Naive thymus-derived CD4-positive, alpha-beta T cell (primary cell): ENCODE results near the gene MFAP1. TPM values are rescaled to one million over a fixed set of nuclear protein-coding genes. Genes with fewer than 3 reads are reported as not detected.
"Not testable (repeated sequence)": the region's sequence is repeated elsewhere in the genome, so short reads cannot be mapped to it uniquely, and the experiment has no call there.

ENCODE experiments used
- ATAC-seq: fragments of 150-1000 bp; cut with Tn5 transposase; 2 replicates; pipeline ENCODE4 v1.10.0; 2021; ENCODE audit warnings: mild to moderate bottlenecking, moderate library complexity
- CTCF ChIA-PET: fragments of 350-600 bp; sonication (Branson Sonifier 250); formaldehyde crosslinking; loops from one replicate; lab custom pipeline; 2021; ENCODE audit warnings: antibody characterized with exemption; lab: Charles Lee
- POLR2A ChIA-PET: fragments of 350-600 bp; sonication (Branson Sonifier 250); formaldehyde crosslinking; loops from one replicate; lab custom pipeline; 2021; ENCODE audit warnings: antibody characterized with exemption, inconsistent platforms; lab: Charles Lee
- DNase-seq, 9 donors: peaks; one replicate each; pipeline versions ENCODE4 v3.0.0 to v3.0.0-alpha.2; 2020 to 2022; ENCODE audit warnings: mixed read lengths in 1 of 9
- H3K27ac ChIP-seq: one replicate; pipeline ENCODE4 v1.7.0; 2013; ENCODE audit warnings: mild to moderate bottlenecking, low read depth, low read length, moderate library complexity
- H3K27me3 ChIP-seq, 2 donors: one replicate each; pipeline ENCODE4 v1.7.0; 2013; ENCODE audit warnings: low read length in 2 of 2, mild to moderate bottlenecking in 2 of 2, moderate library complexity in 2 of 2; ENCODE audit not compliant: control insufficient read depth in 2 of 2, insufficient read depth in 2 of 2
- H3K36me3 ChIP-seq, 3 experiments: 1 replicate in 2 of 3; 2 replicates in 1 of 3; pipeline ENCODE4 v1.7.0; 2013; ENCODE audit warnings: low read length in 3 of 3, mild to moderate bottlenecking in 3 of 3, moderate library complexity in 1 of 3; ENCODE audit not compliant: insufficient read depth in 3 of 3, control insufficient read depth in 2 of 3
- H3K4me1 ChIP-seq, 2 donors: one replicate each; pipeline ENCODE4 v1.7.0; 2013; ENCODE audit warnings: low read length in 2 of 2, mild to moderate bottlenecking in 2 of 2, moderate library complexity in 1 of 2; ENCODE audit not compliant: control insufficient read depth in 2 of 2, insufficient read depth in 2 of 2
- H3K4me3 ChIP-seq: 2 replicates; pipeline ENCODE4 v1.7.0; 2013; ENCODE audit warnings: mild to moderate bottlenecking, low read length
- H3K9me3 ChIP-seq, 3 experiments: 1 replicate in 2 of 3; 2 replicates in 1 of 3; pipeline ENCODE4 v1.7.0; 2013; ENCODE audit warnings: low read length in 3 of 3; ENCODE audit not compliant: control insufficient read depth in 2 of 3
- H3K27ac Mint-ChIP-seq, 9 donors: one replicate each; pipeline ENCODE4 v1.8.0; 2020 to 2022; ENCODE audit warnings: mixed read lengths in 9 of 9, mild to moderate bottlenecking in 8 of 9, moderate library complexity in 5 of 9, inconsistent platforms in 2 of 9
- H3K27me3 Mint-ChIP-seq, 5 donors: one replicate each; pipeline ENCODE4 v1.8.0; 2021 to 2022; ENCODE audit warnings: mixed read lengths in 5 of 5, mild to moderate bottlenecking in 1 of 5
- H3K36me3 Mint-ChIP-seq, 5 donors: one replicate each; pipeline ENCODE4 v1.8.0; 2020 to 2022; ENCODE audit warnings: mixed read lengths in 5 of 5, mild to moderate bottlenecking in 3 of 5, inconsistent platforms in 1 of 5
- H3K4me1 Mint-ChIP-seq, 7 donors: one replicate each; pipeline ENCODE4 v1.8.0; 2020 to 2022; ENCODE audit warnings: mixed read lengths in 7 of 7, mild to moderate bottlenecking in 3 of 7, inconsistent platforms in 1 of 7
- H3K4me3 Mint-ChIP-seq, 10 donors: one replicate each; pipeline ENCODE4 v1.8.0; 2020 to 2022; ENCODE audit warnings: mild to moderate bottlenecking in 10 of 10, mixed read lengths in 10 of 10, moderate library complexity in 6 of 10, inconsistent platforms in 2 of 10
- H3K9me3 Mint-ChIP-seq, 11 donors: one replicate each; pipeline ENCODE4 v1.8.0; 2020 to 2022; ENCODE audit warnings: mixed read lengths in 11 of 11, mild to moderate bottlenecking in 4 of 11, inconsistent platforms in 1 of 11, moderate library complexity in 1 of 11
- intact Hi-C, 2 donors: fragments of 100-400 bp; cut with micrococcal nuclease; formaldehyde crosslinking; loops; one replicate each; pipeline ENCODE4 v1.15.1; 2023
- polyA plus RNA-seq, 2 donors: library from polyadenylated mRNA; unstranded; fragments of 300-500 nt; fragmentation: Illumina TruSeq; gene quantifications; one replicate each; pipeline ENCODE4 v1.2.3, GENCODE V29; 2021
- total RNA-seq, 6 experiments: library from RNA in 5 of 6; stranded (reverse) in 5 of 6; gene quantifications; 1 replicate in 5 of 6; 2 replicates in 1 of 6; pipeline ENCODE4 v1.2.3 and lab custom pipeline; 2021 to 2026

Gene MFAP1
- total and polyA plus RNA-seq, 7 experiments from 2014 or later: 8.1 to 37.3 (median 21.8) TPM

DNA sequence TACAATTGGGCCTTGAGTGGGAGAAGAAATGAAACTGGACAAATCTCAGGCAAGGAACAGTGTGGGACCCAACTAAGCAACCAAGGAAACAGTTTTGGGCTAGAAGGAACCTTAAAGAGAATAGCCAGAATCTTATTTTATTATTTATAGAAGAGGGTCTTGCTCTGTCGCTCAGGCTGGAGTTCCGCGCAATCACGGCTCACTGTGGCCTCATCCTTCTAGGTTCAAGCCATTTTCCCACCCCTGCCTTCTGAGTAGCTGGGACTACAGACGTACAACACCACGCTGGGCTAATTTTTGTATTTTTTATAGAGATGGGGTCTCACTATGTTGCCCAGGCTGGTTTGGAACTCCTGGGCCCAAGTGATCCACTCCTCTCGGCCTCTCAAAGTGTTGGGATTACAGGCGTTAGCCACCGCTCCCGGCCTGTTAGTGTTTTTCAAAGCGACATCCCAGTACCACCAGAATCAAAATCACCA lies 1.6 kb upstream of the MFAP1 start:
- Mint-ChIP-seq H3K4me3 (peak overlapping the region; percentile 85 to 98 (median 91)), H3K4me1 (peaks cover 36 to 75% (median 58%) of the 10 kb centered on the region in 7 donors), H3K27ac (peak overlapping the region; percentile 48 to 94 (median 88)), H3K9me3 (no peaks in the 10 kb centered on the region), H3K36me3 (peaks cover 0 to 21% (median 0%) of the 10 kb centered on the region in 5 donors), H3K27me3 (no peaks in the 10 kb centered on the region)
- Histone ChIP-seq H3K4me1 (peaks cover 32 to 34% of the 10 kb centered on the region in 2 donors), H3K4me3 (peak overlapping the region; percentile 54), H3K36me3 (peaks cover 0 to 4% (median 0%) of the 10 kb centered on the region in 3 experiments), H3K27me3 (no peaks in the 10 kb centered on the region), H3K9me3 (no peaks in the 10 kb centered on the region), H3K27ac (peak overlapping the region; percentile 73)
- no peak for ATAC-seq
- CTCF ChIA-PET: no interaction called here
- intact Hi-C loops: loop anchor here (2.0 to 10.0 kb wide), 3 partner anchors 711 to 1551 kb away; partner anchors contain the start of genes EIF3J (in 1 of the 2), GANC (in 1 of the 2) and TMEM87A (in 1 of the 2)
- DNase-seq: no peak
- POLR2A ChIA-PET: interaction anchor here (2.2 to 4.5 kb wide), 2 partner anchors 25 to 33 kb away, joined by 17 to 42 read pairs; partner anchors contain the start of genes HYPK, SERF2 and SERINC4

DNA sequence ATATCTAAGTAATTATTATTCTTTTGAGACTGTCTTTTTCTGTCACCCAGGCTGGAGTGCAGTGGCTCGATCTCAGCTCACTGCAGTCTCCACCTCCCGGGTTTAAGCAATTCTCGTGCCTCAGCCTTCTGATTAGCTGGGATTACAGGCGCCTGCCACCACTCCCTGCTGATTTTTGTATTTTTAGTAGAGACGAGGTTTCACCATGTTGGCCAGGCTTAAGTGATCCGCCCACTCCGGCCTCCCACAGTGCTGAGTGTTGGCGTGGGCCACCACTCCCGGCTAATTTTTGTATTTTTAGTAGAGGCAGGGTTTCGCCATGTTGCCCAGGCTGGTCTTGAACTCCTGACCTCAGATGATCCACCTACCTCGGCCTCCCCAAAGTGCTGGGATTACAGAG lies 815 bp upstream of the MFAP1 start:
- H3K36me3 ChIP-seq, ATAC-seq, DNase-seq, H3K9me3 Mint-ChIP-seq, CTCF ChIA-PET, H3K27me3 ChIP-seq, H3K4me3 ChIP-seq, H3K9me3 ChIP-seq, H3K27ac ChIP-seq, H3K27me3 Mint-ChIP-seq: not testable (repeated sequence)
- peaks cover 37 to 80% (median 54%) of the 10 kb centered on the region in 7 donors for H3K4me1 Mint-ChIP-seq
- peaks cover 32 to 34% of the 10 kb centered on the region in 2 donors for H3K4me1 ChIP-seq
- H3K4me3 Mint-ChIP-seq: peak overlapping the region in 8 of 10 donors; percentile 9 to 99 (median 91)
- intact Hi-C loops: loop anchor here (2.0 to 10.0 kb wide), 6 partner anchors 463 to 1577 kb away; partner anchors contain the start of genes CTDSPL2 (in 1 of the 2), GANC (in 1 of the 2), GOLM2 (in 1 of the 2) and LCMT2 (in 1 of the 2)
- POLR2A ChIA-PET: interaction anchor here (0.6 to 4.5 kb wide), 9 partner anchors 15 to 631 kb away, joined by 3 to 42 read pairs (median 4); partner anchors contain the start of genes ELL3, HYPK, SERF2 and SERINC4
- H3K27ac Mint-ChIP-seq: peak overlapping the region in 7 of 9 donors; percentile 12 to 97 (median 86)
- peaks cover 0 to 21% (median 0%) of the 10 kb centered on the region in 5 donors for H3K36me3 Mint-ChIP-seq

DNA sequence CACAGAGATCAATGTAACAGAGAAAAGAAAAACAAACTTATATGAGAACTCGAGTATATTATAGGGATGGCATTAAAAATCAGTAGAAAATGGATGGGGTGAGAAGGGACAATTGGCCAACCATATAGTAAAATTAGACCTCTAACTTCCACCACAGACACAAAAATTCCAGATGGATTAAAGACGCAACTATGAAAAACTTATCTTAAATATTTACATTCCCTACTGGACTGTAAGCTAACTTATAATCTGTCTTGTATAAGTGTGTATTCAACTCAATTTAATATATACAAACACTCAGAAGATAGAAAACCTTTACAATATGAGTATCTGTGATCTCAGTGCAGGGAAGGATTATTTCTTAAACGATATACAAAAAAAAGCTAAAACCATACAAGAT lies 3.0 kb downstream of the MFAP1 start:
- Histone ChIP-seq H3K27ac (no peak overlapping the region), H3K4me1 (peaks cover 25 to 28% of the 10 kb centered on the region in 2 donors), H3K27me3 (no peaks in the 10 kb centered on the region), H3K4me3 (no peak overlapping the region), H3K36me3 (peaks cover 6 to 21% (median 12%) of the 10 kb centered on the region in 3 experiments), H3K9me3 (no peaks in the 10 kb centered on the region)
- Mint-ChIP-seq H3K27ac (peak overlapping the region; percentile 1 to 84 (median 58)), H3K4me1 (peaks cover 22 to 77% (median 48%) of the 10 kb centered on the region in 7 donors), H3K36me3 (peaks cover 0 to 17% (median 6%) of the 10 kb centered on the region in 5 donors), H3K9me3 (no peaks in the 10 kb centered on the region), H3K4me3 (peak overlapping the region; percentile 41 to 97 (median 64)), H3K27me3 (no peaks in the 10 kb centered on the region)
- ChIA-PET CTCF (no interaction called here), POLR2A (interaction anchor here (0.8 to 0.9 kb wide), 2 partner anchors 21 to 28 kb away, joined by 3 to 4 read pairs; partner anchors contain the start of genes HYPK and SERINC4)
- DNase-seq (no peak), ATAC-seq (no peak)
- intact Hi-C loops: loop anchor here (5.0 to 10.0 kb wide), 3 partner anchors 903 to 1549 kb away; partner anchors contain the start of genes GANC (in 2 of the 2) and TMEM87A (in 2 of the 2)

DNA sequence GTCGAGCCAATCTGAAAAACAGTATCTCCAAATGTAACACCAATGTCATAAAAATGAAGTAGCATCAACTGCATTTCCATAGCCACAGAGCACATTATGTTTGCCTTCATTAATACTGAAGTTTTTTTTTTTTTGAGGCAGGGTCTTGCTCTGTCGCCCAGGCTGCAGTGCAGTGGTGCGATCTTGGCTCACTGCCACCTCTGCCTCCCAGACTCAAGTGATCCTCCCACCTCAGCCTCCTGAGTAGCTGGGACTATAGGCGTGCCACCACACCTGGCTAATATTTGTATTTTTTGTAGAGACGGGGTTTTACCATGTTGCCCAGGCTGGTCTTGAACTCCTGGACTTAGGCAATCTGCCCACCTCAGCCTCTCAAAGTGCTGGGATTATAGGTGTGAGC lies 9.4 kb downstream of the MFAP1 start:
- DNase-seq, H3K27me3 ChIP-seq, H3K4me3 ChIP-seq, H3K4me3 Mint-ChIP-seq, H3K27me3 Mint-ChIP-seq, H3K27ac ChIP-seq, H3K4me1 ChIP-seq, H3K9me3 Mint-ChIP-seq, H3K9me3 ChIP-seq, intact Hi-C loops, ATAC-seq, POLR2A ChIA-PET: not testable (repeated sequence)
- Mint-ChIP-seq H3K4me1 (peaks cover 4 to 27% (median 15%) of the 10 kb centered on the region in 7 donors), H3K36me3 (peaks cover 21 to 33% (median 24%) of the 10 kb centered on the region in 5 donors), H3K27ac (peak overlapping the region in 5 of 9 donors; percentile 44 to 83 (median 67))
- CTCF ChIA-PET: interaction anchor here (0.6 kb wide), 1 partner anchor 159 kb away, joined by 3 read pairs; no protein-coding TSS in a partner anchor
- H3K36me3 ChIP-seq: peaks cover 36 to 71% (median 39%) of the 10 kb centered on the region in 3 experiments

DNA sequence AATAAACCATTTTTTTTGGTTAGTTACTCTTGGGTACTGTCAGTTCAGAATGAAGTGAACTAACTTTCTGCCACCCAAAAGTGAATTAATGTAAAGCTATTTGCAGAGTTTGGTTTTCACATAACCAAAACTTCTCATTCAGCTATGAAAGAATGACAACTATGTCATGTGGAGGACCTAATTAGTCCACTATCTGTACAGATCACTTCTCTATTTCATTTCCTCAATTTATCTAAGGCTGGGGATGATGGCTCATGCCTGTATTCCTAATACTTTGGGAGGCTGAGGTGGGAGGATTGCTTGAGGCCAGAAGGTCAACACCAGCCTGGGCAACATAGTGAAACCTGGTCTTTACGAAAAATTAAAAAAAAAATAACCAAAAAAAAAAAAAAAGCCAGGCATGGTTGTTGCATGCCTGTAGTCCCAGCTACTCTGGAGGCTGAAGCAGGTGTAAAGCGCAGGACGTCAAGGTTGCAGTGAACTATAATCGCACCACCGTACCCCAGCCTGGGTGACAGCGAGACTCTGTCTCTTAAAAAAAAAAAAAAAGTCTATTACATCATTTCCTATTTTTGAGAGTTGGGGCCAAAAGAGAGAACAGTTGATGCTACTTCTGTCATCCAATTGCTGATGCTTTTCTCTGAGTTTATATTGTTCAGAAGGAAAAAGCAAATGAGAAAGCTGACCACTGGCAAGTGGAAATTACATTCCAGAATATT lies 15.4 kb downstream of the MFAP1 start:
- H3K27ac Mint-ChIP-seq: peak overlapping the region in 3 of 9 donors; percentile 26 to 73 (median 64)
- H3K4me3 ChIP-seq: no peak overlapping the region
- H3K4me1 ChIP-seq: no peaks in the 10 kb centered on the region
- ChIA-PET POLR2A (interaction anchor here (0.6 to 1.3 kb wide), 5 partner anchors 9 to 1352 kb away, joined by 3 to 8 read pairs (median 3); partner anchors contain the start of genes HYPK, MFAP1 and SERINC4), CTCF (interaction anchor here (0.7 kb wide), 1 partner anchor 11 kb away, joined by 4 read pairs; no protein-coding TSS in a partner anchor)
- H3K36me3 Mint-ChIP-seq: peaks cover 21 to 44% (median 34%) of the 10 kb centered on the region in 5 donors
- DNase-seq: no peak
- intact Hi-C loops: no loop called here
- H3K27ac ChIP-seq: no peak overlapping the region
- H3K27me3 Mint-ChIP-seq: no peaks in the 10 kb centered on the region
- H3K4me1 Mint-ChIP-seq: peaks cover 0 to 12% (median 0%) of the 10 kb centered on the region in 7 donors
- no peaks in the 10 kb centered on the region for H3K9me3 ChIP-seq
- peak; percentile 72 for ATAC-seq
- H3K4me3 Mint-ChIP-seq: no peak overlapping the region
- H3K27me3 ChIP-seq: no peaks in the 10 kb centered on the region
- H3K9me3 Mint-ChIP-seq: no peaks in the 10 kb centered on the region
- peaks cover 36 to 90% (median 40%) of the 10 kb centered on the region in 3 experiments for H3K36me3 ChIP-seq

DNA sequence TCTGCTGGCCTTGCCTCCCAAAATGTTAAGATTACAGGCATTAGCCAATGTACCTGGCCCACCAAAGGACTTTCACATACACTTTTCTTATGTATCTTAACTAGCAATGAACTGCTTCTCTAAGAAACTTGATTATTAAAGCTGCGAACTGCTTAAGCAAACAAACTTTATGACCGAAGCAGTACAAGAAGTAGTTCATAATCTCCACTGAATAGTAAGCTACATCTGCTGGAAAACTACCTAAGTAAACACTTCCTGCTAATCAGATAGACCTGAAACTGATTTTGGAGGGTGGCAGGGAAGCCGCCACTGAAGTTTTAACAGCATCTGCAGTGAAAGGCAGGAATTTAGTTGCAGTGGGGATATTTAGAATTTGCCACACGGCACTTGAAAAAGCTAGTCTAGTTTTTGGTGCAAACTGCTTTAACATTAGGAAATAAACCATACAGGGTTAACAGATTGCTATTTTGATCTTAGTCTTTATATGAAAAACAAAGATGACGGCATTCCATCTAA lies 16.0 kb downstream of the MFAP1 start:
- no peak for DNase-seq
- Mint-ChIP-seq H3K27ac (no peak overlapping the region), H3K36me3 (peaks cover 21 to 45% (median 34%) of the 10 kb centered on the region in 5 donors), H3K4me1 (peaks cover 0 to 12% (median 0%) of the 10 kb centered on the region in 7 donors), H3K27me3 (no peaks in the 10 kb centered on the region), H3K4me3 (no peak overlapping the region), H3K9me3 (no peaks in the 10 kb centered on the region)
- Histone ChIP-seq H3K4me1 (no peaks in the 10 kb centered on the region), H3K9me3 (no peaks in the 10 kb centered on the region), H3K27ac (no peak overlapping the region), H3K4me3 (no peak overlapping the region), H3K36me3 (peaks cover 34 to 88% (median 35%) of the 10 kb centered on the region in 3 experiments), H3K27me3 (no peaks in the 10 kb centered on the region)
- ATAC-seq: no peak
- ChIA-PET CTCF (no interaction called here), POLR2A (interaction anchor here (1.1 kb wide), 1 partner anchor 16 kb away, joined by 3 read pairs; the partner anchor contains the start of gene MFAP1)
- intact Hi-C loops: no loop called here
